Stimulated activated CD4-positive, alpha-beta T cell treated with anti-CD3 and anti-CD28 coated beads, TNF-alpha, amount 100 ng/mL, for 24 hours (primary cell): Measurements from ENCODE around the gene INPP4A.

Source experiments
- DNase-seq, 3 experiments: peaks; one replicate each; pipeline ENCODE4 v3.0.0-alpha.2; 2020; ENCODE audit warnings: low read depth in 3 of 3

Gene INPP4A

GRCh38 chr2:98632351-98632750 lies 187.7 kb downstream of the INPP4A start:
- DNase-seq: no peak

- peak in 2 of 3 experiments; percentile 40 to 52 for DNase-seq
Observed at GRCh38 chr2:98634406-98635092, 189.9 kb downstream of the INPP4A start.

DNA sequence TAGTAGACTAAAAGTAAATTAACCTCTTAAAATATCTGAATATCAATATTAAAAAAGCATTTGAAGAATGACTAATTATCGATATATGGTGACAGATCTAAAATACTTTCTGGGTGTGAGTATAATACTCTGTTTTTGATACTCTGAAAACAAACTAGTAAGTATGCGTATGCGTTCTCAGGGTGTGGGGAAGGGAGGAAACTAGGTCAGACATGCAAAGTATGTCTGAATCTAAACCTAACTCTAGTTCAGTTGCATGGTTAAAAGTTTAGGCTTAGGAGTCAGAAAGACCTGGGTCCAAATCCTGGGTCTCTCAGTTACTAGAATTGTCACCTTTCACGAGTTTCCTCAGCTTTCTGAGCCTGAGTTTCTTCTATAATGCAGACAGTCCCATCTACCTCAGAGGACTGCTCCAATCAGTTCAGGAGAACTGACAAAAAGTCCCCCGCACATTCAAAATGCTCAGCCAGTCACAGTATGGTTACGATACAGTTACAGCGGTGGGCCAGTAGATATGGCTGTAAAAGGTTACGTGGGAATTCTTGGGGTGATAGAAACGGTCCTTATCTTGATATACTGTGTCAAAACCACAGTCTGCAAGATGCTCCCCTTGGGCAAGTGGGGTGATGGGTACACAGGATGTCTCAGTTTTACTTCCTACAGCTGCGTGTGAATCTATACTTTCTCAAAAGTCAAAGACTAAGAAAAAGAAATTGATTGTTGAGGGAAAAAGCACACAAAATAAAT lies 192.9 kb downstream of the INPP4A start:
- DNase-seq: peak in 2 of 3 experiments; percentile 25 to 33

DNA sequence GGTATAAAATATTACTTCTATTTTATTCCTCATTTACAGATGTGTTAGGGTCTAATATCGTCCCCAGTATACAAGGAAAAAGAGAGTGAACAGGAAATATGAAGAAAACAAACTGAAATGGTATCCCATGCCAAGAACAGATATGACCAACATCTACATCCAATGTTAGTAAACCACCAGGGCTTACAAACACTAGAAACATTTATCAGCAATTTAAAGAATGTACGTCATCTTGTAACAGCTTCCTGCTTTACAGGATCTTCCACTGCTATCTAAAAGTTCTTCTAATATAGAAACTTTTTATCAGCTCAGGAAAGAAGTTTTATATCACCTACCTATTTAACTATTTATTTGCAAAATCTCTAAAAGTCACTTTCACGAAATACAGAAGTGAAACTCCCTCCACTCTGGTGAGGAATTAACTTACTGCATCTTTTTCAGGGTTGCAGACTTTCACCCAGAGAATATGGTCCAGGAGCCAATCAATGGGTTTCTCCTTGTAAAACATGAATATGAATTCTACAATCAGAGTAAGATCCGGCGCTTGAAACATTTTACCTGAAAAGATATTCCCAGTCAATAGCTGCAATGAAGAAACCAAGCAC lies 198.9 kb downstream of the INPP4A start:
- DNase-seq: no peak
